Smooth muscle cell (in vitro differentiated cells): ENCODE results near the gene RPL10. TPM values are rescaled to one million over a fixed set of nuclear protein-coding genes. Genes with fewer than 3 reads are reported as not detected.

ENCODE experiments used
- DNase-seq: peaks from one replicate; lab custom pipeline; 2025; ENCODE audit not compliant: unreplicated experiment; lab: John Stamatoyannopoulos, UW
- H2AFZ ChIP-seq: fragments of 200-600 bp; sonication (generic); 2 replicates; pipeline ENCODE4 v1.6.0; 2016; ENCODE audit warnings: antibody characterized with exemption, low read depth, mild to moderate bottlenecking
- H3F3A ChIP-seq: fragments of 200-600 bp; sonication (generic); 2 replicates; pipeline ENCODE4 v1.6.0; 2017; ENCODE audit warnings: antibody characterized with exemption, low read depth
- H3K27ac ChIP-seq: fragments of 200-600 bp; sonication (generic); 2 replicates; pipeline ENCODE4 v1.5.1; 2016; ENCODE audit warnings: low read depth, mild to moderate bottlenecking
- H3K27me3 ChIP-seq: fragments of 200-600 bp; sonication (generic); 2 replicates; pipeline ENCODE4 v1.6.1; 2016; ENCODE audit warnings: low read depth, mild to moderate bottlenecking
- H3K36me3 ChIP-seq: fragments of 200-600 bp; sonication (generic); 2 replicates; pipeline ENCODE4 v1.5.1; 2016; ENCODE audit warnings: low read depth
- H3K4me1 ChIP-seq: fragments of 200-600 bp; sonication (generic); 2 replicates; pipeline ENCODE4 v1.5.1; 2016; ENCODE audit warnings: low read depth
- H3K4me2 ChIP-seq: fragments of 200-600 bp; sonication (generic); 2 replicates; pipeline ENCODE4 v1.6.0; 2016; ENCODE audit warnings: mild to moderate bottlenecking
- H3K4me3 ChIP-seq: fragments of 200-600 bp; sonication (generic); 2 replicates; pipeline ENCODE4 v1.5.1; 2016; ENCODE audit warnings: mild to moderate bottlenecking
- H3K79me2 ChIP-seq: fragments of 200-600 bp; sonication (generic); 2 replicates; pipeline ENCODE4 v1.6.0; 2016; ENCODE audit warnings: low read depth, mild to moderate bottlenecking
- H3K9ac ChIP-seq: fragments of 200-600 bp; sonication (generic); 2 replicates; pipeline ENCODE4 v1.6.0; 2016; ENCODE audit warnings: low read depth
- H3K9me3 ChIP-seq: fragments of 200-600 bp; sonication (generic); replicated peaks from 2 replicates; pipeline ENCODE4 v1.5.1; 2016; ENCODE audit warnings: low read depth
- H4K20me1 ChIP-seq: fragments of 200-600 bp; sonication (generic); 2 replicates; pipeline ENCODE4 v1.6.0; 2016; ENCODE audit warnings: low read depth
- CTCF ChIP-seq: fragments of 200-600 bp; sonication (generic); IDR thresholded peaks from 2 replicates; pipeline ENCODE4 v1.5.1; 2017; ENCODE audit warnings: borderline replicate concordance, mild to moderate bottlenecking, antibody characterized with exemption; ENCODE audit not compliant: insufficient read depth, poor library complexity, severe bottlenecking
- WGBS: methylation state at CpG from one replicate; pipeline ENCODE4 v1.1.7; 2016; ENCODE audit warnings: low lambda C conversion rate; 5-methylcytosine and 5-hydroxymethylcytosine counted together
- polyA plus RNA-seq: library from polyadenylated mRNA; unstranded; fragments of >200 nt; fragmentation: Nextera tagmentation; extraction: Ambion mirVana; gene quantifications from 2 replicates; pipeline ENCODE4 v1.2.1, GENCODE V29; 2016
- total RNA-seq: library from RNA; depleted of rRNA; stranded (reverse); fragments of >200 nt; gene quantifications from 2 replicates; pipeline ENCODE4 v1.2.3, GENCODE V29; 2014

RPL10 gene
- total and polyA plus RNA-seq, 2 experiments from 2014 or later, result 1,314 to 3,107 TPM

GRCh38 chrX:154417157-154417556 lies 19.0 kb downstream of the RPL10 start:
- H3K4me3 ChIP-seq, result no peak overlapping the region
- DNase-seq, result no peak
- H3F3A ChIP-seq, result no peaks in the 10 kb centered on the region
- no peaks in the 10 kb centered on the region for H3K9me3 ChIP-seq
- TF ChIP-seq CTCF, result no peak
- H4K20me1 ChIP-seq, result no peaks in the 10 kb centered on the region
- H3K27me3 ChIP-seq, result no peaks in the 10 kb centered on the region
- no peaks in the 10 kb centered on the region for H3K36me3 ChIP-seq
- 66% methylated on average over 7 of the region's 7 CpGs for WGBS
- no peaks in the 10 kb centered on the region for H3K79me2 ChIP-seq
- H3K4me2 ChIP-seq, result no peak overlapping the region
- H3K4me1 ChIP-seq, result no peaks in the 10 kb centered on the region
- no peak overlapping the region for H2AFZ ChIP-seq
- no peak overlapping the region for H3K9ac ChIP-seq
- no peak overlapping the region for H3K27ac ChIP-seq

GRCh38 chrX:154419189-154419588 lies 21.0 kb downstream of the RPL10 start:
- TF ChIP-seq CTCF, result no peak
- H3K79me2 ChIP-seq, result no peaks in the 10 kb centered on the region
- 92% methylated on average over 8 of the region's 8 CpGs for WGBS
- H3K9ac ChIP-seq, result no peak overlapping the region
- no peak overlapping the region for H3K27ac ChIP-seq
- H3K36me3 ChIP-seq, result no peaks in the 10 kb centered on the region
- no peaks in the 10 kb centered on the region for H3F3A ChIP-seq
- no peaks in the 10 kb centered on the region for H3K4me1 ChIP-seq
- no peak overlapping the region for H2AFZ ChIP-seq
- no peaks in the 10 kb centered on the region for H3K27me3 ChIP-seq
- no peak for DNase-seq
- no peak overlapping the region for H3K4me3 ChIP-seq
- H4K20me1 ChIP-seq, result no peaks in the 10 kb centered on the region
- H3K9me3 ChIP-seq, result no peaks in the 10 kb centered on the region
- H3K4me2 ChIP-seq, result no peak overlapping the region

- Histone ChIP-seq H3K36me3 (no peaks in the 10 kb centered on the region), H3K4me1 (no peaks in the 10 kb centered on the region), H4K20me1 (no peaks in the 10 kb centered on the region), H3K27ac (no peak overlapping the region), H3K4me3 (no peak overlapping the region), H3F3A (no peaks in the 10 kb centered on the region), H2AFZ (no peak overlapping the region), H3K9me3 (no peaks in the 10 kb centered on the region), H3K4me2 (no peak overlapping the region), H3K9ac (no peak overlapping the region), H3K27me3 (no peaks in the 10 kb centered on the region), H3K79me2 (no peaks in the 10 kb centered on the region)
- DNase-seq, result no peak
- no peak for TF ChIP-seq CTCF
- 87% methylated on average over 19 of the region's 19 CpGs for WGBS
Measured at GRCh38 chrX:154419688-154420401, 21.7 kb downstream of the RPL10 start.

GRCh38 chrX:154420402-154420756 lies 22.2 kb downstream of the RPL10 start:
- Histone ChIP-seq H3K4me3 (no peak overlapping the region), H4K20me1 (no peaks in the 10 kb centered on the region), H3K79me2 (no peaks in the 10 kb centered on the region), H3F3A (no peaks in the 10 kb centered on the region), H3K4me1 (no peaks in the 10 kb centered on the region), H3K27me3 (no peaks in the 10 kb centered on the region), H3K36me3 (no peaks in the 10 kb centered on the region), H3K9me3 (no peaks in the 10 kb centered on the region), H3K27ac (no peak overlapping the region), H2AFZ (no peak overlapping the region), H3K9ac (no peak overlapping the region), H3K4me2 (no peak overlapping the region)
- no peak for DNase-seq
- WGBS, result 93% methylated on average over 10 of the region's 10 CpGs
- TF ChIP-seq CTCF, result no peak
